ENCODE data around the gene RTRAF. TPM values are rescaled to one million over a fixed set of nuclear protein-coding genes. Genes with fewer than 3 reads are reported as not detected.

Gene RTRAF
- total RNA-seq, 1 experiment from 2014 or later = 285 TPM

GRCh38 chr14:51959928-51960327 is 29.4 kb upstream of the RTRAF start:
- CTCF ChIA-PET = interaction anchor here (1.5 kb wide), 1 partner anchor 20 kb away, joined by 3 read pairs; no protein-coding TSS in a partner anchor
- no peak for DNase-seq (ENCODE audit: unreplicated experiment)
- intact Hi-C loops (cut with micrococcal nuclease) = no loop called here
- POLR2A ChIA-PET = no interaction called here
- Mint-ChIP-seq H3K4me3 (ENCODE audit: unreplicated experiment) (no peak overlapping the region), H3K27ac (ENCODE audit: low read depth, unreplicated experiment) (no peak overlapping the region), H3K27me3 (ENCODE audit: insufficient read depth, unreplicated experiment) (no peaks in the 10 kb centered on the region), H3K9me3 (ENCODE audit: unreplicated experiment) (peaks cover 24% of the 10 kb centered on the region), H3K4me1 (ENCODE audit: insufficient read depth, unreplicated experiment) (peaks cover 24% of the 10 kb centered on the region), H3K36me3 (ENCODE audit: insufficient read depth, unreplicated experiment) (peaks cover 7% of the 10 kb centered on the region)
- BruUV-seq (replicated peaks) = no TSS peak
- TF ChIP-seq CTCF (IDR thresholded peaks at IDR 0.05; ENCODE audit: unreplicated experiment) = no peak

GRCh38 chr14:51960866-51961265 is 28.5 kb upstream of the RTRAF start:
- POLR2A ChIA-PET = no interaction called here

GRCh38 chr14:51962711-51963110 is 26.6 kb upstream of the RTRAF start:
- Mint-ChIP-seq H3K4me3 (ENCODE audit: unreplicated experiment) (no peak overlapping the region), H3K4me1 (ENCODE audit: insufficient read depth, unreplicated experiment) (peaks cover 24% of the 10 kb centered on the region), H3K9me3 (ENCODE audit: unreplicated experiment) (peaks cover 24% of the 10 kb centered on the region), H3K27ac (ENCODE audit: low read depth, unreplicated experiment) (no peak overlapping the region), H3K36me3 (ENCODE audit: insufficient read depth, unreplicated experiment) (peaks cover 7% of the 10 kb centered on the region), H3K27me3 (ENCODE audit: insufficient read depth, unreplicated experiment) (no peaks in the 10 kb centered on the region)
- TF ChIP-seq CTCF (IDR thresholded peaks at IDR 0.05; ENCODE audit: unreplicated experiment) = no peak
- ChIA-PET CTCF (interaction anchor here (0.8 to 1.3 kb wide), 3 partner anchors 16 to 29 kb away, joined by 3 to 7 read pairs (median 4); no protein-coding TSS in a partner anchor), POLR2A (interaction anchor here (0.8 kb wide), 1 partner anchor 16 kb away, joined by 3 read pairs; no protein-coding TSS in a partner anchor)
- intact Hi-C loops (cut with micrococcal nuclease) = no loop called here
- no peak for DNase-seq (ENCODE audit: unreplicated experiment)
- BruUV-seq (replicated peaks) = no TSS peak

More at GRCh38 chr14:51960866-51961265, 28.5 kb upstream of the RTRAF start:
- H3K4me1 Mint-ChIP-seq (ENCODE audit: insufficient read depth, unreplicated experiment) = peaks cover 24% of the 10 kb centered on the region
- H3K4me3 Mint-ChIP-seq (ENCODE audit: unreplicated experiment) = no peak overlapping the region
- no TSS peak for BruUV-seq (replicated peaks)
- CTCF ChIA-PET = interaction anchor here (0.5 to 0.7 kb wide), 2 partner anchors 10 to 171 kb away, joined by 3 to 4 read pairs; no protein-coding TSS in a partner anchor
- no peaks in the 10 kb centered on the region for H3K27me3 Mint-ChIP-seq (ENCODE audit: insufficient read depth, unreplicated experiment)
- H3K36me3 Mint-ChIP-seq (ENCODE audit: insufficient read depth, unreplicated experiment) = peaks cover 7% of the 10 kb centered on the region
- TF ChIP-seq CTCF (IDR thresholded peaks at IDR 0.05; ENCODE audit: unreplicated experiment) = no peak
- intact Hi-C loops (cut with micrococcal nuclease) = no loop called here
- no peak for DNase-seq (ENCODE audit: unreplicated experiment)
- H3K27ac Mint-ChIP-seq (ENCODE audit: low read depth, unreplicated experiment) = no peak overlapping the region
- peaks cover 24% of the 10 kb centered on the region for H3K9me3 Mint-ChIP-seq (ENCODE audit: unreplicated experiment)

- Mint-ChIP-seq H3K4me1 (ENCODE audit: insufficient read depth, unreplicated experiment) (peaks cover 21% of the 10 kb centered on the region), H3K27me3 (ENCODE audit: insufficient read depth, unreplicated experiment) (no peaks in the 10 kb centered on the region), H3K4me3 (ENCODE audit: unreplicated experiment) (no peak overlapping the region), H3K36me3 (ENCODE audit: insufficient read depth, unreplicated experiment) (peaks cover 7% of the 10 kb centered on the region), H3K27ac (ENCODE audit: low read depth, unreplicated experiment) (no peak overlapping the region), H3K9me3 (ENCODE audit: unreplicated experiment) (peaks cover 21% of the 10 kb centered on the region)
- no peak for TF ChIP-seq CTCF (IDR thresholded peaks at IDR 0.05; ENCODE audit: unreplicated experiment)
- ChIA-PET CTCF (interaction anchor here (1.1 to 1.3 kb wide), 2 partner anchors 15 to 29 kb away, joined by 4 to 7 read pairs; no protein-coding TSS in a partner anchor), POLR2A (interaction anchor here (0.8 kb wide), 1 partner anchor 16 kb away, joined by 3 read pairs; no protein-coding TSS in a partner anchor)
- no TSS peak for BruUV-seq (replicated peaks)
- DNase-seq (ENCODE audit: unreplicated experiment) = no peak
- intact Hi-C loops (cut with micrococcal nuclease) = no loop called here
Observed at GRCh38 chr14:51963286-51963685, 26.1 kb upstream of the RTRAF start.
